H1 (cell line): ENCODE measurements around the gene PDP2. TPM values are rescaled to one million over a fixed set of nuclear protein-coding genes. Genes with fewer than 3 reads are reported as not detected.

ENCODE experiments used
- CTCF ChIA-PET: fragments of 300-600 bp; sonication (Branson Sonifier 250); formaldehyde crosslinking; loops from one replicate; lab custom pipeline; 2021; ENCODE audit not compliant: partially characterized antibody; lab: Charles Lee
- POLR2A ChIA-PET: fragments of 300-600 bp; sonication (Branson Sonifier 250); formaldehyde crosslinking; loops from one replicate; lab custom pipeline; 2021; ENCODE audit warnings: inconsistent platforms; ENCODE audit not compliant: partially characterized antibody; lab: Charles Lee
- DNase-seq, 2 experiments: peaks; one replicate each; pipeline versions ENCODE4 v3.0.0 to v3.0.0-alpha.2; 2010 to 2022; ENCODE audit warnings: low spot score in 2 of 2, low read depth in 1 of 2, mixed read lengths in 1 of 2
- FAIRE-seq: peaks from 2 replicates; lab custom pipeline; 2011; peaks lifted over from hg19 to GRCh38; lab: Jason Lieb, UNC
- H2AFZ ChIP-seq: 2 replicates; pipeline ENCODE4 v1.8.1; 2012; ENCODE audit warnings: low read length, inconsistent platforms
- H2AK5ac ChIP-seq: 2 replicates; pipeline ENCODE4 v1.6.1; 2013; ENCODE audit warnings: low read depth, low read length
- H2BK120ac ChIP-seq: replicated peaks from 2 replicates; pipeline ENCODE3; 2013; ENCODE audit warnings: low read depth, low read length, inconsistent platforms
- H2BK12ac ChIP-seq: 2 replicates; pipeline ENCODE4 v1.6.1; 2013; ENCODE audit warnings: low read depth, low read length
- H2BK15ac ChIP-seq: 2 replicates; pipeline ENCODE4 v1.6.1; 2013; ENCODE audit warnings: low read length
- H2BK20ac ChIP-seq: 2 replicates; pipeline ENCODE4 v1.6.1; 2013; ENCODE audit warnings: low read length
- H2BK5ac ChIP-seq: 2 replicates; pipeline ENCODE4 v1.6.1; 2013; ENCODE audit warnings: low read depth, low read length
- H3K14ac ChIP-seq: 2 replicates; pipeline ENCODE4 v1.6.1; 2013; ENCODE audit warnings: inconsistent platforms; ENCODE audit not compliant: insufficient read length
- H3K18ac ChIP-seq: 2 replicates; pipeline ENCODE4 v1.6.1; 2013; ENCODE audit warnings: low read length; ENCODE audit errors: extremely low read depth
- H3K23ac ChIP-seq: 2 replicates; pipeline ENCODE4 v1.6.1; 2013; ENCODE audit warnings: inconsistent platforms; ENCODE audit not compliant: insufficient read length
- H3K23me2 ChIP-seq: 2 replicates; pipeline ENCODE4 v1.6.1; 2013; ENCODE audit warnings: low read depth, low read length
- H3K27ac ChIP-seq: 2 replicates; pipeline ENCODE4 v1.6.1; 2011; ENCODE audit warnings: low read depth, low read length, inconsistent platforms
- H3K27me3 ChIP-seq, 4 experiments: replicated peaks in 1 of 4; 1 replicate in 1 of 4; 2 replicates in 3 of 4; pipeline versions ENCODE4 v1.6.1 to v1.8.1; 2011 to 2013; ENCODE audit warnings: low read length in 3 of 4, mild to moderate bottlenecking in 3 of 4, inconsistent platforms in 2 of 4, mixed read lengths in 2 of 4, moderate library complexity in 1 of 4; ENCODE audit not compliant: control insufficient read depth in 3 of 4, insufficient read depth in 3 of 4; ENCODE audit errors: extremely low read depth in 1 of 4
- H3K36me3 ChIP-seq, 4 experiments: 2 replicates each; pipeline versions ENCODE4 v1.6.1 to v1.8.1; 2011 to 2013; ENCODE audit warnings: mild to moderate bottlenecking in 4 of 4, low read length in 3 of 4, moderate library complexity in 2 of 4, control low read depth in 1 of 4, inconsistent platforms in 1 of 4; ENCODE audit not compliant: insufficient read depth in 4 of 4, control insufficient read depth in 2 of 4
- H3K4ac ChIP-seq: replicated peaks from 2 replicates; pipeline ENCODE3; 2013; ENCODE audit warnings: low read length, low read depth, mixed read lengths, inconsistent platforms; ENCODE audit not compliant: insufficient read length
- H3K4me1 ChIP-seq, 4 experiments: replicated peaks in 1 of 4; 1 replicate in 1 of 4; 2 replicates in 3 of 4; pipeline versions ENCODE4 v1.6.1 to v1.8.1; 2011 to 2013; ENCODE audit warnings: low read length in 3 of 4, inconsistent platforms in 2 of 4, mixed read lengths in 1 of 4; ENCODE audit not compliant: insufficient read depth in 4 of 4, control insufficient read depth in 3 of 4
- H3K4me2 ChIP-seq, 2 experiments: 2 replicates each; pipeline versions ENCODE4 v1.6.1 to v1.8.1; 2011 to 2013; ENCODE audit warnings: low read depth in 2 of 2, low read length in 2 of 2, control low read depth in 1 of 2, inconsistent platforms in 1 of 2, mild to moderate bottlenecking in 1 of 2; ENCODE audit not compliant: insufficient read depth in 1 of 2
- H3K4me3 ChIP-seq, 4 experiments: fragments of 200-600, 300-600 bp in 1 of 4; sonication (generic), shearing (Covaris generic), sonication (Bioruptor Twin) in 1 of 4; 2 replicates each; pipeline versions ENCODE4 v1.5.1 to v1.8.1; 2011 to 2016; ENCODE audit warnings: low read length in 4 of 4, low read depth in 3 of 4, control low read depth in 2 of 4, inconsistent platforms in 2 of 4, mild to moderate bottlenecking in 2 of 4, mixed read lengths in 1 of 4, moderate library complexity in 1 of 4; ENCODE audit not compliant: insufficient read depth in 2 of 4; ENCODE audit errors: extremely low read depth in 1 of 4
- H3K56ac ChIP-seq: replicated peaks from 2 replicates; pipeline ENCODE3; 2013; ENCODE audit warnings: low read depth, mild to moderate bottlenecking, mixed read lengths, low read length, inconsistent platforms; ENCODE audit not compliant: insufficient read length
- H3K79me1 ChIP-seq: 2 replicates; pipeline ENCODE4 v1.6.1; 2013; ENCODE audit warnings: low read depth, low read length, control low read depth
- H3K79me2 ChIP-seq, 2 experiments: 2 replicates each; pipeline versions ENCODE4 v1.6.1 to v1.8.1; 2012 to 2013; ENCODE audit warnings: low read length in 2 of 2, mild to moderate bottlenecking in 2 of 2, inconsistent platforms in 1 of 2; ENCODE audit not compliant: insufficient read depth in 2 of 2, control insufficient read depth in 1 of 2
- H3K9ac ChIP-seq, 4 experiments: replicated peaks in 1 of 4; 1 replicate in 1 of 4; 2 replicates in 3 of 4; pipeline versions ENCODE4 v1.6.1 to v1.8.1; 2011 to 2013; ENCODE audit warnings: low read depth in 3 of 4, low read length in 3 of 4, control low read depth in 2 of 4, mild to moderate bottlenecking in 2 of 4, moderate library complexity in 2 of 4, inconsistent platforms in 1 of 4; ENCODE audit errors: extremely low read depth in 1 of 4
- H3K9me3 ChIP-seq, 2 experiments: 2 replicates each; pipeline versions ENCODE4 v1.6.1 to v1.8.1; 2012 to 2013; ENCODE audit warnings: mild to moderate bottlenecking in 2 of 2, moderate library complexity in 2 of 2, control low read depth in 1 of 2, inconsistent platforms in 1 of 2, low read depth in 1 of 2, low read length in 1 of 2, mixed read lengths in 1 of 2; ENCODE audit not compliant: insufficient read depth in 2 of 2
- H4K20me1 ChIP-seq, 2 experiments: replicated peaks in 1 of 2; 2 replicates each; pipeline versions ENCODE3 to v1.8.1; 2011 to 2013; ENCODE audit warnings: inconsistent platforms in 2 of 2, low read length in 2 of 2, mild to moderate bottlenecking in 1 of 2; ENCODE audit not compliant: insufficient read depth in 2 of 2, control insufficient read depth in 1 of 2
- H4K5ac ChIP-seq: 2 replicates; pipeline ENCODE4 v1.6.1; 2013; ENCODE audit warnings: low read length, low read depth, mixed read lengths, inconsistent platforms; ENCODE audit not compliant: insufficient read length
- H4K8ac ChIP-seq: 2 replicates; pipeline ENCODE4 v1.8.0; 2013; ENCODE audit warnings: mild to moderate bottlenecking, moderate library complexity, low read length, inconsistent platforms; ENCODE audit not compliant: insufficient read depth; ENCODE audit errors: extremely low read depth
- H4K91ac ChIP-seq: replicated peaks from 2 replicates; pipeline ENCODE3; 2013; ENCODE audit warnings: low read length, mixed read lengths, inconsistent platforms; ENCODE audit not compliant: insufficient read length
- CBX5 ChIP-seq: fragments of 300-800, 300-1000 bp; sonication (generic); IDR thresholded peaks from 2 replicates; pipeline ENCODE4 v1.7.1; 2016; ENCODE audit warnings: antibody characterized with exemption, low read length, low read depth
- CEBPB ChIP-seq: IDR thresholded peaks from 2 replicates; pipeline ENCODE4 v1.6.1; 2012; ENCODE audit warnings: low read depth, low read length
- WGBS, 2 experiments: shearing (Covaris generic) in 1 of 2; methylation state at CpG; one replicate each; pipeline versions ENCODE4 v1.1.6 to v1.1.7; 2013 to 2015; ENCODE audit warnings: low lambda C conversion rate in 2 of 2, mixed read lengths in 2 of 2, inconsistent platforms in 1 of 2, low coverage in 1 of 2, missing lambda C conversion rate in 1 of 2; ENCODE audit not compliant: insufficient replicate concordance in 2 of 2, insufficient coverage in 1 of 2, insufficient read length in 1 of 2; ENCODE audit errors: extremely low coverage in 1 of 2, missing lambda C conversion rate in 1 of 2; 5-methylcytosine and 5-hydroxymethylcytosine counted together
- polyA plus RNA-seq, 7 experiments: library from polyadenylated mRNA; depleted of rRNA in 3 of 7; stranded (reverse) in 5 of 7; unstranded in 2 of 7; fragments of >200 nt in 5 of 7; fragments of 200-250 nt in 2 of 7; gene quantifications; 1 replicate in 5 of 7; 2 replicates in 1 of 7; 4 replicates in 1 of 7; pipeline versions ENCODE4 v1.2.1 to v1.2.3, GENCODE V29; 2011 to 2013; ENCODE audit warnings: missing spikeins in 2 of 7, mixed read lengths in 2 of 7
- total RNA-seq: library from RNA; stranded (reverse); fragmentation: NEBNext Ultra II Directional; extraction: Animal tissue kit (Norgen Biotek cat#: 25700); gene quantifications from 2 replicates; pipeline ENCODE4 v1.2.1, GENCODE V29; 2021

Gene PDP2
- total and polyA plus RNA-seq, 2 of the 8 experiments (the other 6 are each of a cell fraction or from before 2014, with no cell fraction given): 11.7 to 36.5 TPM

- H4K91ac ChIP-seq: no peak overlapping the region
- peak overlapping the region; percentile 17 to 64 (median 48); a peak in 6 of 8 replicates for H3K4me3 ChIP-seq
- no peak overlapping the region for H2BK120ac ChIP-seq
- no peak overlapping the region for H2BK20ac ChIP-seq
- no peak overlapping the region for H3K27ac ChIP-seq
- H3K23me2 ChIP-seq: no peaks in the 10 kb centered on the region
- no peaks in the 10 kb centered on the region for H3K9me3 ChIP-seq
- no peaks in the 10 kb centered on the region for H4K20me1 ChIP-seq
- H3K23ac ChIP-seq: no peak overlapping the region
- POLR2A ChIA-PET: interaction anchor here (0.8 to 1.6 kb wide), 4 partner anchors 9 to 121 kb away, joined by 3 to 7 read pairs (median 4); partner anchors contain the start of gene DYNC1LI2
- H2BK15ac ChIP-seq: no peak overlapping the region
- no peak overlapping the region for H4K5ac ChIP-seq
- H3K4me2 ChIP-seq: peak overlapping the region; percentile 15 to 88
- H2AFZ ChIP-seq: peak overlapping the region; percentile 82
- 0 out of 2 replicates have a peak overlapping the region, but pooled peaks have one; percentile 30 for H2BK12ac ChIP-seq
- no peak overlapping the region for H3K56ac ChIP-seq
- H3K4me1 ChIP-seq: peaks cover 0 to 6% (median 2%) of the 10 kb centered on the region in 4 experiments; a peak in 4 of 7 replicates
- H2AK5ac ChIP-seq: no peak overlapping the region
- TF ChIP-seq CEBPB (peak; percentile 81), CBX5 (no peak)
- TF ChIP-seq, all 59 proteins: peak for 1
- WGBS, 2 experiments: 58% methylated on average over 4 of the region's 4 CpGs; no CpG with 5 or more reads in 1 of the 2 experiments
- Histone ChIP-seq H3K18ac (peak overlapping the region; percentile 43; the same call in 1 of the 2 replicates), H3K4ac (no peak overlapping the region), H3K79me1 (no peaks in the 10 kb centered on the region), H3K36me3 (no peaks in the 10 kb centered on the region), H2BK5ac (no peak overlapping the region), H3K9ac (peak overlapping the region in 1 of 4 experiments; percentile 49; a peak in 2 of 7 replicates), H4K8ac (no peak overlapping the region), H3K14ac (no peak overlapping the region), H3K27me3 (no peaks in the 10 kb centered on the region; a peak in 1 of 7 replicates), H3K79me2 (no peaks in the 10 kb centered on the region)
- CTCF ChIA-PET: interaction anchor here (0.6 to 1.7 kb wide), 18 partner anchors 9 to 468 kb away, joined by 3 to 14 read pairs (median 4); partner anchors contain the start of gene CIAO2B
- DNase-seq (no peak), FAIRE-seq (no peak)
These were observed 7.8 kb upstream of the PDP2 start for GRCh38 chr16:66872559-66872942.
